Gastrocnemius medialis (tissue), 4 donors: ENCODE data around the gene CCDC63. TPM values are rescaled to one million over a fixed set of nuclear protein-coding genes. Genes with fewer than 3 reads are reported as not detected.

ENCODE experiments used
- ATAC-seq, 2 donors: fragments of 150-250 bp; one replicate each; pipeline ENCODE4 v1.9.1; 2016
- DNase-seq, 2 donors: peaks; one replicate each; pipeline ENCODE4 v3.0.0-alpha.2; 2019
- H3K27ac ChIP-seq, 4 donors: fragments of 200-600 bp; sonication (generic); 1 replicate in 1 of 4; 2 replicates in 3 of 4; pipeline ENCODE4 v1.5.1; 2016 to 2018; ENCODE audit warnings: mild to moderate bottlenecking in 2 of 4, moderate library complexity in 1 of 4
- H3K27me3 ChIP-seq, 3 donors: fragments of 200-600 bp; sonication (generic) in 2 of 3; 1 replicate in 1 of 3; 2 replicates in 2 of 3; pipeline versions ENCODE4 v1.5.1 to v1.6.0; 2016 to 2019; ENCODE audit warnings: mild to moderate bottlenecking in 1 of 3, moderate library complexity in 1 of 3
- H3K36me3 ChIP-seq, 2 donors: fragments of 200-600 bp; sonication (generic) in 1 of 2; one replicate each; pipeline ENCODE4 v1.5.1; 2017 to 2018
- H3K4me1 ChIP-seq, 2 donors: fragments of 200-600 bp; sonication (generic) in 1 of 2; one replicate each; pipeline ENCODE4 v1.5.1; 2016 to 2017; ENCODE audit warnings: mild to moderate bottlenecking in 2 of 2
- H3K4me3 ChIP-seq, 4 donors: fragments of 200-600 bp; sonication (generic) in 3 of 4; 1 replicate in 1 of 4; 2 replicates in 3 of 4; pipeline ENCODE4 v1.5.1; 2016 to 2019; ENCODE audit warnings: mild to moderate bottlenecking in 2 of 4
- H3K9me3 ChIP-seq, 3 donors: fragments of 200-600 bp; sonication (generic) in 2 of 3; 1 replicate in 1 of 3; 2 replicates in 2 of 3; pipeline ENCODE4 v1.5.1; 2016 to 2019
- CTCF ChIP-seq, 5 experiments: fragments of 450-650 bp in 3 of 5; fragments of 200-600 bp in 2 of 5; sonication (generic) in 2 of 5; IDR thresholded peaks in 4 of 5; conservative IDR thresholded peaks in 1 of 5; 1 replicate in 4 of 5; 2 replicates in 1 of 5; pipeline ENCODE4 v1.5.1; 2016 to 2019; ENCODE audit warnings: antibody characterized with exemption in 5 of 5, mild to moderate bottlenecking in 3 of 5, moderate library complexity in 3 of 5
- POLR2A ChIP-seq, 2 donors: fragments of 450-650 bp; IDR thresholded peaks; one replicate each; pipeline ENCODE4 v1.6.1; 2017; ENCODE audit warnings: antibody characterized with exemption in 2 of 2, mild to moderate bottlenecking in 2 of 2, moderate library complexity in 2 of 2
- in situ Hi-C, 4 donors: fragments of 200-750 bp; cut with MboI; loops; one replicate each; pipeline versions ENCODE4 v1.15.0 to v1.8.0; 2017; ENCODE audit warnings: low sequenced_read_pairs in 4 of 4
- intact Hi-C: fragments of 100-400 bp; cut with DNase I; formaldehyde crosslinking; loops from one replicate; pipeline ENCODE4 v1.15.1; 2023; ENCODE audit warnings: low total_unique reads
- total RNA-seq, 4 donors: library from RNA; depleted of rRNA; stranded (reverse); fragments of >200 nt; gene quantifications; one replicate each; pipeline versions ENCODE4 v1.1.0 to v1.2.3, GENCODE V29; 2016

CCDC63 gene
- total RNA-seq, 4 donors from 2014 or later = not detected

GRCh38 chr12:110807640-110808039 is 39.1 kb upstream of the CCDC63 start:
- ATAC-seq = no peak
- in situ Hi-C loops = no loop called here
- intact Hi-C loops = no loop called here
- Histone ChIP-seq H3K4me1 (no peaks in the 10 kb centered on the region), H3K36me3 (no peaks in the 10 kb centered on the region), H3K4me3 (no peak overlapping the region), H3K27me3 (no peaks in the 10 kb centered on the region), H3K27ac (no peak overlapping the region), H3K9me3 (no peaks in the 10 kb centered on the region)
- TF ChIP-seq CTCF (IDR thresholded peaks at IDR 0.05 in 4 of 5, conservative IDR thresholded peaks at IDR 0.05 in 1 of 5) (no peak), POLR2A (IDR thresholded peaks at IDR 0.05) (no peak)
- DNase-seq = no peak

GRCh38 chr12:110809149-110809548 is 37.6 kb upstream of the CCDC63 start:
- ATAC-seq = no peak
- no peaks in the 10 kb centered on the region for H3K27me3 ChIP-seq
- TF ChIP-seq CTCF (IDR thresholded peaks at IDR 0.05 in 4 of 5, conservative IDR thresholded peaks at IDR 0.05 in 1 of 5) (no peak), POLR2A (IDR thresholded peaks at IDR 0.05) (no peak)
- intact Hi-C loops (no loop called here), in situ Hi-C loops (no loop called here)
- H3K27ac ChIP-seq = no peak overlapping the region
- no peaks in the 10 kb centered on the region for H3K36me3 ChIP-seq
- H3K4me1 ChIP-seq = no peaks in the 10 kb centered on the region
- no peaks in the 10 kb centered on the region for H3K9me3 ChIP-seq
- DNase-seq = no peak
- no peak overlapping the region for H3K4me3 ChIP-seq

- ATAC-seq = no peak
- Histone ChIP-seq H3K4me1 (no peaks in the 10 kb centered on the region), H3K27me3 (no peaks in the 10 kb centered on the region), H3K36me3 (no peaks in the 10 kb centered on the region), H3K9me3 (no peaks in the 10 kb centered on the region), H3K4me3 (no peak overlapping the region), H3K27ac (no peak overlapping the region)
- TF ChIP-seq POLR2A (IDR thresholded peaks at IDR 0.05) (no peak), CTCF (IDR thresholded peaks at IDR 0.05 in 4 of 5, conservative IDR thresholded peaks at IDR 0.05 in 1 of 5) (no peak)
- intact Hi-C loops = no loop called here
- in situ Hi-C loops = no loop called here
- no peak for DNase-seq
Measured at GRCh38 chr12:110811972-110812371, 34.8 kb upstream of the CCDC63 start.

GRCh38 chr12:110813285-110813684 is 33.5 kb upstream of the CCDC63 start:
- ATAC-seq (no peak), DNase-seq (no peak)
- Histone ChIP-seq H3K4me3 (no peak overlapping the region), H3K36me3 (no peaks in the 10 kb centered on the region), H3K9me3 (no peaks in the 10 kb centered on the region), H3K27me3 (no peaks in the 10 kb centered on the region), H3K4me1 (no peaks in the 10 kb centered on the region), H3K27ac (no peak overlapping the region)
- in situ Hi-C loops = no loop called here
- no peak for TF ChIP-seq CTCF (IDR thresholded peaks at IDR 0.05 in 4 of 5, conservative IDR thresholded peaks at IDR 0.05 in 1 of 5)
- intact Hi-C loops = no loop called here

GRCh38 chr12:110813756-110814155 is 33.0 kb upstream of the CCDC63 start:
- Histone ChIP-seq H3K27me3 (no peaks in the 10 kb centered on the region), H3K4me3 (no peak overlapping the region), H3K4me1 (no peaks in the 10 kb centered on the region), H3K9me3 (no peaks in the 10 kb centered on the region), H3K27ac (no peak overlapping the region), H3K36me3 (no peaks in the 10 kb centered on the region)
- ATAC-seq = no peak
- intact Hi-C loops = no loop called here
- DNase-seq = no peak
- TF ChIP-seq POLR2A (IDR thresholded peaks at IDR 0.05) (no peak), CTCF (IDR thresholded peaks at IDR 0.05 in 4 of 5, conservative IDR thresholded peaks at IDR 0.05 in 1 of 5) (no peak)
- in situ Hi-C loops = no loop called here
